Measurements from ENCODE around the gene ASPG.

The ASPG gene

GRCh38 chr14:104120281-104120741 is 34.8 kb downstream of the ASPG start:
- TF ChIP-seq ZFP30 (CRISPR knock-in tag; IDR thresholded peaks at IDR 0.05), result no peak
- no peak for TF ChIP-seq ESRRG (CRISPR knock-in tag; IDR thresholded peaks at IDR 0.05)
- no peak for TF ChIP-seq ZNF565 (CRISPR knock-in tag; conservative IDR thresholded peaks at IDR 0.05; ENCODE audit: low read depth)
- no peak for TF ChIP-seq ZFP3 (CRISPR knock-in tag; IDR thresholded peaks at IDR 0.05)
- no peak for TF ChIP-seq ISL1 (CRISPR knock-in tag; IDR thresholded peaks at IDR 0.05)
- no peak for TF ChIP-seq SNAI2 (CRISPR knock-in tag; IDR thresholded peaks at IDR 0.05)
- no peak for TF ChIP-seq BACH2 (CRISPR knock-in tag; IDR thresholded peaks at IDR 0.05; ENCODE audit: borderline replicate concordance)
- no peak for TF ChIP-seq ZC3H10 (CRISPR knock-in tag; IDR thresholded peaks at IDR 0.05)
- TF ChIP-seq ZNF70 (CRISPR knock-in tag; IDR thresholded peaks at IDR 0.05), result no peak
- no peak for TF ChIP-seq ARNTL (CRISPR knock-in tag; IDR thresholded peaks at IDR 0.05; ENCODE audit: borderline replicate concordance, low read depth)
- no peak for TF ChIP-seq CREB5 (CRISPR knock-in tag; IDR thresholded peaks at IDR 0.05; ENCODE audit: low read depth)
- no peak for TF ChIP-seq PATZ1 (CRISPR knock-in tag; IDR thresholded peaks at IDR 0.05; ENCODE audit: borderline replicate concordance)
- no peak for TF ChIP-seq CSRNP3 (CRISPR knock-in tag; IDR thresholded peaks at IDR 0.05)
- TF ChIP-seq RARB (CRISPR knock-in tag; IDR thresholded peaks at IDR 0.05), result no peak
- no peak for TF ChIP-seq TCF4 (CRISPR knock-in tag; IDR thresholded peaks at IDR 0.05; ENCODE audit: borderline replicate concordance)
- TF ChIP-seq ZNF8 (CRISPR knock-in tag; IDR thresholded peaks at IDR 0.05), result no peak
- TF ChIP-seq PPARA (CRISPR knock-in tag; IDR thresholded peaks at IDR 0.05; ENCODE audit: borderline replicate concordance), result no peak
- ATAC-seq, result no peak

- ATAC-seq, result no peak
- TF ChIP-seq CSDC2 (CRISPR knock-in tag; IDR thresholded peaks at IDR 0.05) (no peak), ISL1 (CRISPR knock-in tag; IDR thresholded peaks at IDR 0.05) (no peak), TOX (CRISPR knock-in tag; IDR thresholded peaks at IDR 0.05; ENCODE audit: borderline replicate concordance) (no peak), CREB5 (CRISPR knock-in tag; IDR thresholded peaks at IDR 0.05; ENCODE audit: low read depth) (no peak), TCF4 (CRISPR knock-in tag; IDR thresholded peaks at IDR 0.05; ENCODE audit: borderline replicate concordance) (no peak), ARNTL (CRISPR knock-in tag; IDR thresholded peaks at IDR 0.05; ENCODE audit: borderline replicate concordance, low read depth) (no peak), ZC3H10 (CRISPR knock-in tag; IDR thresholded peaks at IDR 0.05) (no peak), POU6F1 (CRISPR knock-in tag; IDR thresholded peaks at IDR 0.05; ENCODE audit: borderline replicate concordance, low read depth) (no peak), ZFP30 (CRISPR knock-in tag; IDR thresholded peaks at IDR 0.05) (no peak), ESRRG (CRISPR knock-in tag; IDR thresholded peaks at IDR 0.05) (no peak), SNAI2 (CRISPR knock-in tag; IDR thresholded peaks at IDR 0.05) (no peak), TSHZ2 (CRISPR knock-in tag; IDR thresholded peaks at IDR 0.05) (no peak), ZFP3 (CRISPR knock-in tag; IDR thresholded peaks at IDR 0.05) (no peak), RARB (CRISPR knock-in tag; IDR thresholded peaks at IDR 0.05) (no peak), CSRNP3 (CRISPR knock-in tag; IDR thresholded peaks at IDR 0.05) (no peak), GLIS3 (CRISPR knock-in tag; IDR thresholded peaks at IDR 0.05) (no peak)
Measured at GRCh38 chr14:104121142-104121541, 35.6 kb downstream of the ASPG start.
